Adrenal gland (tissue), 5 donors: ENCODE data around the gene DIP2C.

Experiments used
- CTCF ChIP-seq, 6 experiments: fragments of 450-650 bp in 4 of 6; fragments of 200-600 bp in 2 of 6; sonication (generic) in 1 of 6; IDR thresholded peaks; 1 replicate in 5 of 6; 2 replicates in 1 of 6; pipeline versions ENCODE4 v1.5.1 to v1.8.0; 2016 to 2021; ENCODE audit warnings: antibody characterized with exemption in 6 of 6, mild to moderate bottlenecking in 2 of 6, moderate library complexity in 1 of 6
- POLR2A ChIP-seq, 2 donors: fragments of 450-650 bp; IDR thresholded peaks; one replicate each; pipeline ENCODE4 v1.6.1; 2017; ENCODE audit warnings: antibody characterized with exemption in 2 of 2, mild to moderate bottlenecking in 2 of 2, moderate library complexity in 1 of 2
- donor health status: DM: no; HTN: no; CAD: no.

GRCh38 chr10:344582-345200 is 344.8 kb downstream of the DIP2C start:
- TF ChIP-seq CTCF (IDR thresholded peaks at IDR 0.05) (no peak), POLR2A (IDR thresholded peaks at IDR 0.05) (no peak)
